ENCODE data around the gene CHGA.

The CHGA gene

GRCh38 chr14:92954933-92955332, 32.0 kb downstream of the CHGA start:
- no peak for DNase-seq (ENCODE audit: insufficient read length, low spot score)
- FAIRE-seq = no peak
- TF ChIP-seq POU2F2 (IDR thresholded peaks at IDR 0.05; ENCODE audit: low read depth, low read length) (no peak), TAF1 (IDR thresholded peaks at IDR 0.05; ENCODE audit: low read depth, low read length) (no peak), SPI1 (IDR thresholded peaks at IDR 0.05; ENCODE audit: low read depth, low read length) (no peak), POLR2AphosphoS5 (IDR thresholded peaks at IDR 0.05; ENCODE audit: low read depth, low read length) (no peak), POLR2A (IDR thresholded peaks at IDR 0.05; ENCODE audit: low read depth, low read length) (no peak), PAX5 (IDR thresholded peaks at IDR 0.05; ENCODE audit: insufficient read depth, low read length, severe bottlenecking) (no peak)

DNA sequence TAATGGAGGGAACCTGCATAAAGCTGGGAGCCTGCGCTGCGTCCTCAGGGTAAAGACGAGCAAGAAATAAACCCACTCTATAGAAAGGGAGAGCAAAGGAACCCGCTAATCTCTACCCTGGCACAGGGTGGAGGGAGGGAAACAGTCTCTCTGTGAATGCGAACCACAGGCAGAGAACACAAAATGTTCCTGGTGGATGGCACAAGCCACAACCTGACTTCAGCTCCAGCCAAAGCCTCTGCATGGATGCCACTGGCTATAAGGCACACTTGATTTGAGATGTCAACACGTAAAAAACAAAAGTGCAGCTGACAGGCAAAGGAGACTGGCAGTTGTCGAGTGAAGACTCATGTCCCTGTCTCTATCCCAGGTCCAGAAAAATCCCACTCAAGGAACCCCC, 32.4 kb downstream of the CHGA start:
- no peak for TF ChIP-seq PAX5 (IDR thresholded peaks at IDR 0.05; ENCODE audit: insufficient read depth, low read length, severe bottlenecking)
- TF ChIP-seq POLR2AphosphoS5 (IDR thresholded peaks at IDR 0.05; ENCODE audit: low read depth, low read length) = no peak
- TF ChIP-seq SPI1 (IDR thresholded peaks at IDR 0.05; ENCODE audit: low read depth, low read length) = no peak
- TF ChIP-seq POLR2A (IDR thresholded peaks at IDR 0.05; ENCODE audit: low read depth, low read length) = no peak
- no peak for TF ChIP-seq TAF1 (IDR thresholded peaks at IDR 0.05; ENCODE audit: low read depth, low read length)
- TF ChIP-seq POU2F2 (IDR thresholded peaks at IDR 0.05; ENCODE audit: low read depth, low read length) = no peak
- no peak for FAIRE-seq

GRCh38 chr14:92956961-92957360, 34.0 kb downstream of the CHGA start:
- FAIRE-seq = no peak
- DNase-seq (ENCODE audit: insufficient read length, low spot score) = no peak
- TF ChIP-seq POU2F2 (IDR thresholded peaks at IDR 0.05; ENCODE audit: low read depth, low read length) (no peak), POLR2A (IDR thresholded peaks at IDR 0.05; ENCODE audit: low read depth, low read length) (no peak), PAX5 (IDR thresholded peaks at IDR 0.05; ENCODE audit: insufficient read depth, low read length, severe bottlenecking) (no peak), TAF1 (IDR thresholded peaks at IDR 0.05; ENCODE audit: low read depth, low read length) (no peak), POLR2AphosphoS5 (IDR thresholded peaks at IDR 0.05; ENCODE audit: low read depth, low read length) (no peak), SPI1 (IDR thresholded peaks at IDR 0.05; ENCODE audit: low read depth, low read length) (no peak)

More for the DNA sequence above, 32.4 kb downstream of the CHGA start:
- DNase-seq (ENCODE audit: insufficient read length, low spot score) = no peak

DNA sequence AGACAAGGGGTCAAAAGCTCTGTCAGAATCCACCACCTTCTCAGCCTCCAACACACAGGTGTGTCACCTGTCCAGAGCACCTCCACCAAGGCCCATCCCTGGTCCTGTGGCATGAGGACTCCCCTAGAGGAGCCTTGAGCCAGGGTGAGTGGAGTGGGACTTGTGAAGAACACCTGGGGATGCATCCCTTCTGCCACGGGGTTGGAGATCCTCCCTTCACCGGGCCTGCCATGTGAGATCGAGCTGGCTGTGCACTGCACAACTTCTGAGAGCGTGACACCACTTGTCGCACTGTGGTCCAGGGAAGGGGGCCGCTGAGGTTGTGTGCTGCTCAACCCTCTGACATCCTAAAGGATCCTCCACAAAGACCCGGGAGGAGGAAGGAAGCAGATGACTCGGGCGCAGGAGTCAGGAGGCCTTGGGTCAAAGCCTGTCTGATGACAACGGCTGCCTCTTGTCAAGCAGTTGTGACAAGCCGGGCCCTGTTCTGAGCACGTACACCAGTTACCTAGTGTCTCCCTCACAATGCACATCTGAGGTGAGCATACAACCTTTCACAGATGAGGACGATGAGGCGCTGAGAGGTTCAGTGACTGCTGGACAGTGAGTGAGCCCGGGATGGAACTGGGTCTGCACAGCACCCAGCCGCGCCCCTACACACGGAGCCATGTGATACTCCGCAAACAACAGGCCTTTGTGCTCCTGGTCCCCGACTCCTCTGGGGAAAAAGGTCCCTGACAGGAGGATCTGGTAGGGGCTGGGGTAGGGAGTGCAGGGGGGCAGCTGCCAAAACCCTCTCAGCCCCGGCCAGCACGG, 35.6 kb downstream of the CHGA start:
- no peak for FAIRE-seq

GRCh38 chr14:92959189-92959531, 36.2 kb downstream of the CHGA start:
- DNase-seq (ENCODE audit: insufficient read length, low spot score) = no peak
- FAIRE-seq = no peak
- TF ChIP-seq TAF1 (IDR thresholded peaks at IDR 0.05; ENCODE audit: low read depth, low read length) = no peak

More for the DNA sequence above, 35.6 kb downstream of the CHGA start:
- no peak for TF ChIP-seq POU2F2 (IDR thresholded peaks at IDR 0.05; ENCODE audit: low read depth, low read length)
- no peak for TF ChIP-seq TAF1 (IDR thresholded peaks at IDR 0.05; ENCODE audit: low read depth, low read length)
- TF ChIP-seq PAX5 (IDR thresholded peaks at IDR 0.05; ENCODE audit: insufficient read depth, low read length, severe bottlenecking) = no peak
- TF ChIP-seq SPI1 (IDR thresholded peaks at IDR 0.05; ENCODE audit: low read depth, low read length) = no peak
- TF ChIP-seq POLR2AphosphoS5 (IDR thresholded peaks at IDR 0.05; ENCODE audit: low read depth, low read length) = no peak
- no peak for TF ChIP-seq POLR2A (IDR thresholded peaks at IDR 0.05; ENCODE audit: low read depth, low read length)
- DNase-seq (ENCODE audit: insufficient read length, low spot score) = no peak

- no peak for FAIRE-seq
- DNase-seq (ENCODE audit: insufficient read length, low spot score) = no peak
- TF ChIP-seq POU2F2 (IDR thresholded peaks at IDR 0.05; ENCODE audit: low read depth, low read length) = no peak
- TF ChIP-seq POLR2AphosphoS5 (IDR thresholded peaks at IDR 0.05; ENCODE audit: low read depth, low read length) = no peak
- TF ChIP-seq PAX5 (IDR thresholded peaks at IDR 0.05; ENCODE audit: insufficient read depth, low read length, severe bottlenecking) = no peak
- no peak for TF ChIP-seq POLR2A (IDR thresholded peaks at IDR 0.05; ENCODE audit: low read depth, low read length)
Observed at GRCh38 chr14:92959761-92960680, 37.1 kb downstream of the CHGA start.

DNA sequence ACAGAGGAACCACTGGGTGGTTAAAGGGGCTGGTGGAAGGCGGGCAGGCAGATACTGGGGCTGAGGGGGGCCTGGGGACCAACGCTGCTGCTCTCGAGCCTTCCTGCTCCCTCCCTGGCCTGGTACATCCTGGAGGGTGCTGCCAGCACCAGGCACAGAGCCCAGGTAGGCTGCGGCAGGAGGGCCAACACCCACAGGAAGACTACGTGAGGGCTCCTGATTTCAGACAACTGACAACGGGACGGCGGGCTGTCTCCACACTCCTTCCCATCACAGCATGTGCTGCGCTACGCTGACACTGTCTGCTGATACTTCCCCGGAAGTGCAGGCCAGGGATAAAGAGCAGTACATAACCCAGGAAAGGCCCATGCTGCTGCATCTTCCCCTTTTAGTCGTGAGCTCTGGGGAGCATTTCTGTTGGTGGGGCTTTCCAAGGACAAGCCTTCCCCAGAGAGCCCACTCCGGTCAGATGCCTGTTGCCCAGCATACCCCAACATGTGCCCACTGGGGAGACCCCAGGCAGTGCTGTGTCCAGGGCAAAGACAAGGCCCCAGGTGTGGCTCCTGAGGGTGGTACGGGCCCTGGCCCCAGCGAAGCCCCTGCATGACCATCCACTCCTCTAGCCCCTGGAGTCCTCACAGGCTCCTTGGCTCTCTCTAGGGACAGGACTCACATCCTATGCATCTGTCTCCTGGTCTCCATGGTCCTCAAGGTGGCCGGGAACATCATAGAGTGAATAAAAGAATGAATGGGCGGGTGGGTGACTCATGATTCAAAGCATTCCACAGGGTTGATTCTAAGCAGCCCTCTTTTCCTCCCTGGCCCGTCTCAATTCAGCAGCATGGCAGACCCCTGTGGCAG, 38.0 kb downstream of the CHGA start:
- FAIRE-seq = no peak
- TF ChIP-seq POLR2A (IDR thresholded peaks at IDR 0.05; ENCODE audit: low read depth, low read length) (no peak), POLR2AphosphoS5 (IDR thresholded peaks at IDR 0.05; ENCODE audit: low read depth, low read length) (no peak), POU2F2 (IDR thresholded peaks at IDR 0.05; ENCODE audit: low read depth, low read length) (no peak), PAX5 (IDR thresholded peaks at IDR 0.05; ENCODE audit: insufficient read depth, low read length, severe bottlenecking) (no peak), SPI1 (IDR thresholded peaks at IDR 0.05; ENCODE audit: low read depth, low read length) (no peak), TAF1 (IDR thresholded peaks at IDR 0.05; ENCODE audit: low read depth, low read length) (no peak)
- DNase-seq (ENCODE audit: insufficient read length, low spot score) = no peak

- FAIRE-seq = no peak
- TF ChIP-seq POU2F2 (IDR thresholded peaks at IDR 0.05; ENCODE audit: low read depth, low read length) = no peak
- TF ChIP-seq POLR2A (IDR thresholded peaks at IDR 0.05; ENCODE audit: low read depth, low read length) = no peak
- TF ChIP-seq TAF1 (IDR thresholded peaks at IDR 0.05; ENCODE audit: low read depth, low read length) = no peak
- TF ChIP-seq POLR2AphosphoS5 (IDR thresholded peaks at IDR 0.05; ENCODE audit: low read depth, low read length) = no peak
- TF ChIP-seq PAX5 (IDR thresholded peaks at IDR 0.05; ENCODE audit: insufficient read depth, low read length, severe bottlenecking) = no peak
- no peak for TF ChIP-seq SPI1 (IDR thresholded peaks at IDR 0.05; ENCODE audit: low read depth, low read length)
- DNase-seq (ENCODE audit: insufficient read length, low spot score) = no peak
Observed at GRCh38 chr14:92961567-92961855, 38.6 kb downstream of the CHGA start.
